ENCODE results near the gene TMX2. TPM values are rescaled to one million over a fixed set of nuclear protein-coding genes. Genes with fewer than 3 reads are reported as not detected.

Gene TMX2, protein sequence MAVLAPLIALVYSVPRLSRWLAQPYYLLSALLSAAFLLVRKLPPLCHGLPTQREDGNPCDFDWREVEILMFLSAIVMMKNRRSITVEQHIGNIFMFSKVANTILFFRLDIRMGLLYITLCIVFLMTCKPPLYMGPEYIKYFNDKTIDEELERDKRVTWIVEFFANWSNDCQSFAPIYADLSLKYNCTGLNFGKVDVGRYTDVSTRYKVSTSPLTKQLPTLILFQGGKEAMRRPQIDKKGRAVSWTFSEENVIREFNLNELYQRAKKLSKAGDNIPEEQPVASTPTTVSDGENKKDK
- 51.9 TPM for polyA plus RNA-seq (2012; ENCODE audit: missing spikeins)

DNA sequence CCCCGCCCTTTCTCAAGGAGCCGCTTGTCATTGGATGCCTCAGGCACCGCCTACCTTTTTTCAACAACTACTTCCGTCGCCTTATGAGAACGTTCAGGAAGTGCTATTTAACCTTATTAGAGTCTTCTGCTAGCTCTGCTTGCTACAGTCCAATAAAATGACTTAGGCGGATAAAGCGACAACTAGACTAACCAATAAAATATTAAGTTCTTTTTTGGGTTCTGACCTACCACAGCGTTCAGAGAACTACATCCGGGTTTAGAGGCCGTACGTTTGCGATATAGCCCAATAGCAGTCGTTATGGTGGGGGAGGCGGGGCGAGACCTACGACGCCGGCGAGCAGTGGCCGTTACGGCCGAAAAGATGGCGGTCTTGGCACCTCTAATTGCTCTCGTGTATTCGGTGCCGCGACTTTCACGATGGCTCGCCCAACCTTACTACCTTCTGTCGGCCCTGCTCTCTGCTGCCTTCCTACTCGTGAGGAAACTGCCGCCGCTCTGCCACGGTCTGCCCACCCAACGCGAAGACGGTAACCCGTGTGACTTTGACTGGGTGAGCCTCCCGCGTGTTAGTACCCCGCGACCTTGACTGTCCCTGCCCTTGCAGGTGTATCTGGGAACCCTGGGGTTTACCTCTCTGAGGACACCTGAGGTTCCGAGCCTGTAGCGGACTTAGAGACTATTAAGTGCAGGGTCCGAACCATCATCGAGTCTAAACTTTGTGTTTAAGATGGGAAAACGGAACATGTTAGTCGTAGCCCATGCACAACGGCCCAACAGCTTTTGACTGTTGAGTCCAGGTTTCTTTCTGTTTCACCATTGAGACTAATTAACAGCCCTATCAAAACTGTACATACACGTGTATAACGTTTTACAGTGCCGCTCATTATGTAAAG lies at the start of gene TMX2:
TMX2 (plus strand) TSS at position 338 of the 895 bp plus-strand sequence; CDS start at position 364, 26 bp downstream.
- TF ChIP-seq POLR2A (IDR thresholded peaks at IDR 0.05; ENCODE audit: low read depth, low read length): peak; percentile 77
- peak; percentile 46; the same call in 1 of the 2 replicates for TF ChIP-seq TAF1 (IDR thresholded peaks at IDR 0.05; ENCODE audit: borderline replicate concordance, low read depth, low read length)
- TF ChIP-seq POLR2AphosphoS5 (IDR thresholded peaks at IDR 0.05; ENCODE audit: low read depth, low read length): peak; percentile 73
- FAIRE-seq (peak; percentile 99), DNase-seq (ENCODE audit: insufficient read length) (peak; percentile 69)

DNA sequence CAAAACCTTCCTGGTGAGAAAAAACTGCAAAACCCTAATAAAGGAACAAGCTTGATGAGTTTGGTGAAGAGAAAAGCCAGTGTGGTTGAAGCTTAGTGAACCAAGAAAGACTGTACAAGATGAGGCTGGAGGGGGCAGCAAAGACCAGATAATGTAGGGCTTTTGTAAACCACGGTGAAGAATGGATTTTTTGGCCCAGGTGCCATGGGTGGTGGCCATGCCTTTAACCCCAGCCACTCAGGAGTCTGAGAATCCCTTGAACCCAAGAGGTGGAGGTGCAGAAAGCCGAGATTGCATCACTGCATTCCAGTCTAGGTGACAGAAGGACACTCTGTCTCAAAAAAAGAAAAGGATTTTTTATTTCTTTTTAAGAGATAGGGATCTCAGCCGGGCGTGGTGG lies 49.5 kb upstream of the TMX2 start:
- DNase-seq (ENCODE audit: insufficient read length): no peak
- TF ChIP-seq POLR2A (IDR thresholded peaks at IDR 0.05; ENCODE audit: low read depth, low read length): no peak
- no peak for TF ChIP-seq POLR2AphosphoS5 (IDR thresholded peaks at IDR 0.05; ENCODE audit: low read depth, low read length)
- no peak for TF ChIP-seq TAF1 (IDR thresholded peaks at IDR 0.05; ENCODE audit: borderline replicate concordance, low read depth, low read length)
- FAIRE-seq: no peak

DNA sequence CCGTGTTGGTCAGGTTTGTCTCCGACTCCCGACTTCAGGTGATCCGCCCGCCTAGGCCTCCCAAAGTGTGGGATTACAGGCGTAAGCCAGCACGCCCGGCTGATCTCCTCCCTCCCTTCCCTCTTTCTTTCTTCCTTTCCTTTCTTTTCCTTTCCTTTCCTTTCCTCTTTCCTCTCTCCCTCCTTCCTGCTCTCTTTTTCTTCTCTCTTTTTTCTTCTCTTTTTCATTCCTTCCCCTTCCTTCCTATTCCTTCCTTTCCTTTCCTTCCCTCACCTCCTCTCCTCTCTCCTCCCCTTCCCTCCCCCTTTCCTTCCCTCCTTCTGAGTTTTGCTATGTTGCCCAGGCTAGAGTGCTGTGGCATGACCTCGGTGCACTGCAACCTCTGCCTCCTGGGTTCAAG lies 48.4 kb upstream of the TMX2 start:
- FAIRE-seq: no peak
- no peak for DNase-seq (ENCODE audit: insufficient read length)
- TF ChIP-seq TAF1 (IDR thresholded peaks at IDR 0.05; ENCODE audit: borderline replicate concordance, low read depth, low read length) (no peak), POLR2AphosphoS5 (IDR thresholded peaks at IDR 0.05; ENCODE audit: low read depth, low read length) (no peak), POLR2A (IDR thresholded peaks at IDR 0.05; ENCODE audit: low read depth, low read length) (no peak)

DNA sequence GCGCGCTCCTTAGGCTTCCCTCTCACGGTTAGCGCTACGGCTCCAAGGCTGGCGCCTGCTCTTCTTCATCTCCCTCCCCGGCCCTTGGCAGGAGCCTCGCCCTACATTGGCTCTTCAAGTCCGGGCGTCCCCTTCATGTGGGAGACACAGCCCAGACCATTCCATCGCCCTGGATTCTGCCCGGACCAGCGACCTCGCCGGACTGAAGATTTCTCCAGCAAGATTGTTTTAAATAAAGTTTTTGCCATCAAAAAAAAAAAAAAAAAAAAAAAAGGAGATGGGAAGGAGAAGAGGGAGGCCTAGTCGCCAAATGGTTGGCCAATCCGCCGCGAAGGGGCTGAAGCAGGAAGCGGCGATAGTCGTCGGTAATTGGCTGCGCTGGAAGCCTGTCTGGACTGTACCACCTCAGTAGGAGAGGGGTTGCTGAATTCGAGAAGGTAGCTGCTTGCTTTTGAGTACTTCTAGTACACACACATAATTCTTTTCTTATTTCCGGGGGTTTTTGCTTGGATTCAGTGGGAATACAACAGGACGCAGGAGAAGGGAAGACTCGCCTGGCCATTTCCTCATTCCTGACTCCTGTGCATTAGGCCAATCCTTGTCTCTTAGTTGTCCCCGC lies 45.2 kb upstream of the TMX2 start:
- peak; percentile 90 for DNase-seq (ENCODE audit: insufficient read length)
- peak; percentile 42; the same call in 1 of the 2 replicates for TF ChIP-seq POLR2A (IDR thresholded peaks at IDR 0.05; ENCODE audit: low read depth, low read length)
- no peak for TF ChIP-seq POLR2AphosphoS5 (IDR thresholded peaks at IDR 0.05; ENCODE audit: low read depth, low read length)
- peak; percentile 64; the same call in 1 of the 2 replicates for TF ChIP-seq TAF1 (IDR thresholded peaks at IDR 0.05; ENCODE audit: borderline replicate concordance, low read depth, low read length)
- no peak for FAIRE-seq

DNA sequence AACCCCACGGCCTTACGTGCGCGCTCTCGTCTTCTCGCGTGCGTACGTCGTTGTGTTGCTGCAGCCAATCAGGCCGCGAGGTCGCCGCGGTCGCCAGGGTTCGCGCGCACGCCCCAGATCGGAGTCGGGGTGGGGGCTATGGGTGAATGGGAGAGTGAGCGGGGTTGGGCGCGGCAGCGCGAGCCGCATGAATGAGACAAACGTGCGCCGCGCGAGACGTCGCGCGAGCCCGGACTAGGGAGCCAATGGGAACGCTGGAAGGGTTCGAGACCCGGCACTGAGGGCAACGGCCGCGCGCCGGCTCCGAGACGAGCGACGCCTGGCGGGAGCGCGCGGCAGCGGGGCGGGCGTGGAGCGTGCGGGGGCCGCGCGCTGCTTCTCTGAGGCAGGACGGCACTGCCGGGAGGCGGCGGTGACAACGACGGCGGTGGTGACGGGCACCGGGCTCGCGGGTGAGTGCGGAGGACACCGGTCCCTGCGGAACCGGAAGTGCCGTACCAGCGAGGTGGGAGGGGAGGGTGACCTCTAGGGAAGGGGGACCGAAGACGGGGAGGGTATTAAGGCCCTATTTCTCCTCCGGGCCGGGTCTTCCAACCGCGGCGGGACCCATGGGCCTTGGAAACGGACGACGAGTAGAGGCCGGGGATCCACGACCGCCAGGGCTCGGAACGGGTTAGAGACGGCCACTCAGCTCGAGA lies 44.5 kb upstream of the TMX2 start, which contains the start of gene ZDHHC5:
ZDHHC5 (plus strand) TSS at position 379 of the 698 bp plus-strand sequence. CDS start 4,977 bp downstream, outside the sequence.
- DNase-seq (ENCODE audit: insufficient read length) (peak; percentile 96), FAIRE-seq (peak; percentile 99)

DNA sequence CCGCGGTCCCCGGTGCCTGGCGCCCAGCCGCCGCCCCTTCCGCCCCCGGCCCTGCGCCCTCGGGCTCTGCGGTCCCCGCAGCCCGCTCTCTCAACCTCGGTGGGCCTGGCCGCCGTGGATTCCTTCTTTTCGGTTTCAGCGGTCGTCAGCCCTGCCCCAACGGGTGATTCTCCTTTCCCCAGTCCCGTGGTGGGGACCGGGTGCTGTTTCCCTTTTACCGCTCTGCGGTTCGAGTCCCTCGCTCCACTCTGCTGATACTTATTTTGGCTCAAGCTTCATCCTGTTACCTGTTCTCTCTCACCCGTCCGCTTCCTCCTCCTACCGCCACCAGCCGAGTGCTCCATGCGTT lies 44.0 kb upstream of the TMX2 start:
- FAIRE-seq: no peak
- no peak for DNase-seq (ENCODE audit: insufficient read length)
- TF ChIP-seq POLR2A (IDR thresholded peaks at IDR 0.05; ENCODE audit: low read depth, low read length) (no peak), TAF1 (IDR thresholded peaks at IDR 0.05; ENCODE audit: borderline replicate concordance, low read depth, low read length) (no peak), POLR2AphosphoS5 (IDR thresholded peaks at IDR 0.05; ENCODE audit: low read depth, low read length) (no peak)

More for the DNA sequence above, 44.5 kb upstream of the TMX2 start, which contains the start of gene ZDHHC5:
- TF ChIP-seq TAF1 (IDR thresholded peaks at IDR 0.05; ENCODE audit: borderline replicate concordance, low read depth, low read length): peak; percentile 71; the same call in 1 of the 2 replicates
- peak; percentile 95 for TF ChIP-seq POLR2A (IDR thresholded peaks at IDR 0.05; ENCODE audit: low read depth, low read length)
- TF ChIP-seq POLR2AphosphoS5 (IDR thresholded peaks at IDR 0.05; ENCODE audit: low read depth, low read length): peak; percentile 87

DNA sequence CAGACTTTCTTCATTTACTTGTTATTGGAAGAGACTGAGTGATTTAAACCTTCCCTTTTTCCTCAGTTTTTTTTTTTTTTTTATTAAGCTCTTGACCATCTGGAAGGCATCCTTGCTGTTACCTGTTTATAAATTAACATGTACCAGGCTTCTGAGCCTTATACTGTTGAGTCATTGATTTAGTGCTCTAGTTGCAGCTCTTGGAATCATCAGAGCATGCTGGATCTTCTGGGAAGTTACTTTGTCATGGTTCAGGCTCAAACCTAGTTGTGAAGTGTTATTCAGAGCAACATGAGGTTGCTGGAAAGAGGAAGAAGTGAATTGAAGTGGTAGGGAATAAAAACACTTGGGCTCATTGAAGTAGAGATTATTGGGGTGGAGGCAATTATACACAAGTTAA lies 38.1 kb upstream of the TMX2 start:
- no peak for TF ChIP-seq POLR2A (IDR thresholded peaks at IDR 0.05; ENCODE audit: low read depth, low read length)
- no peak for TF ChIP-seq TAF1 (IDR thresholded peaks at IDR 0.05; ENCODE audit: borderline replicate concordance, low read depth, low read length)
- TF ChIP-seq POLR2AphosphoS5 (IDR thresholded peaks at IDR 0.05; ENCODE audit: low read depth, low read length): no peak
- DNase-seq (ENCODE audit: insufficient read length): no peak
- peak; percentile 42 for FAIRE-seq

DNA sequence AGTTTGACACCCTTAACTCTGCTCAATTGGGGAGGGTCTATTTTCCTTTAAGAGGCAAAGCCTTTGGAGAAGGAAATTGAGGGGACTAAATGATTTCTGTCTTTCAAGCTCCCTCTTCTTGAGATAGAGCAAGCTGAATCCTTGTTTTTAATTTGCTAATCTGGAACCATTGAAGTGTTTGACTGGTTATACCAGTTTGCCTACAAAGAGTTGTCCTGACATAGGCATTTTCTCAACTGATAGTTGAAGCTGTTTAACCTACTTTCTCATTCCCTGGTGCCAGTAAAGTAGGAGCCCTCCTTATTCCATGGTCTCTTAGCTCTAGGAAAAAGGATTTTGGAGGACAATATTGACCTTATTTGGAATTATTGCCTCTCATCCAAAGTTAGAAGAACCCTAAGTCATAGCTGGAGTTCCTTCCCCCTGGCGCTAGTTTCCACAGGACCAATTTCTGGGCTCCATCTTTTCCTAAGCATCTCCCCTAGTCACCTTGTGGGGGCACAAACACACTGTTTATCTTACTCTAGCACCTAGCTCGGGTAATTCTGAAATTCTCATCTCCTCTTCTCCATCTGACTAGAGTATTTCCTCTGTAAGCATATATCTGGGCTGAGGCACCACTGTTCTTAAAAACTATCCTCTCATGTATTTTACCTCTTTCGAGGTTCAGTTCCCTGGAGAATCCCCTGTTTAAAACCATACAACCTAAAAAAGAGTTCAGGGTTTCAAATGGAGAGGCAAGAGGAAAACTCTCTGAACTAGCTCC lies 37.0 kb upstream of the TMX2 start:
- no peak for DNase-seq (ENCODE audit: insufficient read length)
- peak; percentile 58 for FAIRE-seq
- no peak for TF ChIP-seq POLR2A (IDR thresholded peaks at IDR 0.05; ENCODE audit: low read depth, low read length)
- no peak for TF ChIP-seq TAF1 (IDR thresholded peaks at IDR 0.05; ENCODE audit: borderline replicate concordance, low read depth, low read length)
- no peak for TF ChIP-seq POLR2AphosphoS5 (IDR thresholded peaks at IDR 0.05; ENCODE audit: low read depth, low read length)

DNA sequence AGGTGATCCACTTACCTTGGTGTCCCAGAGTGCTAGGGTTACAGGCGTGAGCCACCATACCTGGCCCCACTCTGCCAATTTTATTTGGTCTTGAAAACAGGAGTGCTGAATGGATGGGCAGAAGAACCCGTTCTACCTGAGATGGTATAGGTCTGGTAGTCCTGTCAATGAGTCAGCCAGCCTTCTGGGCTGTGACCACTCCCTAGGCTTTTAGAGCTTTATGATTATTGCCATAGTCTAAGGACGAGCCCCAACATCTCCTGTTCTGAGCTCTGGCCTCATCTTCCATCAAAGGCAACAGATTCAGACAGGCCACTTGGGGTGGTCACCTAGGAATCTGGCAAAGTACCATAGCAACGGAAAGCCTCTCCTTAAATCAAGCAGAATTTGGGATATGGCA lies 33.0 kb upstream of the TMX2 start:
- no peak for TF ChIP-seq TAF1 (IDR thresholded peaks at IDR 0.05; ENCODE audit: borderline replicate concordance, low read depth, low read length)
- no peak for TF ChIP-seq POLR2AphosphoS5 (IDR thresholded peaks at IDR 0.05; ENCODE audit: low read depth, low read length)
- no peak for TF ChIP-seq POLR2A (IDR thresholded peaks at IDR 0.05; ENCODE audit: low read depth, low read length)
- DNase-seq (ENCODE audit: insufficient read length) (no peak), FAIRE-seq (peak; percentile 63)

DNA sequence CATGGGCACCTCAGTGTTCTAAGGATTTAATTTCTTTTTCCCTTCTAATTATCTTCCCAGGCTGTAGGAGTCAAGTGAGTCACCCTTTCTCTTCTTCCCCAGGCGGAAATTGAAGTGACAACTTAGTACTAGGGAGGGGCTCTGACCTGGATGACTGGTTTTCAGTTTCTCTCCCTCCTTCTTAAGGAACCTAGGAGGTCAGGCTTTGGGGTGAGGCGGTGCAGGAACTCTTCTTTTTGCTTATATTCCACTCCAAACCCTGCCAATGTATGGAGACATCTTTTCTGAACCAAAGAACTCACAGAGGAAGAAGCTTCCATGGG lies 31.9 kb upstream of the TMX2 start:
- TF ChIP-seq POLR2AphosphoS5 (IDR thresholded peaks at IDR 0.05; ENCODE audit: low read depth, low read length): no peak
- TF ChIP-seq POLR2A (IDR thresholded peaks at IDR 0.05; ENCODE audit: low read depth, low read length): no peak
- no peak for TF ChIP-seq TAF1 (IDR thresholded peaks at IDR 0.05; ENCODE audit: borderline replicate concordance, low read depth, low read length)
- no peak for FAIRE-seq
- DNase-seq (ENCODE audit: insufficient read length): no peak

Data from GM12892 (cell line).